Measurements from ENCODE around the gene MECR.

MECR gene

GRCh38 chr1:29200906-29201594 lies 29.7 kb downstream of the MECR start:
- no peak for DNase-seq

GRCh38 chr1:29197993-29198392 lies 32.7 kb downstream of the MECR start:
- DNase-seq: no peak

GRCh38 chr1:29197590-29197924 lies 33.2 kb downstream of the MECR start:
- DNase-seq: peak; percentile 26

- no peak for DNase-seq
Measured at GRCh38 chr1:29196863-29197589, 33.7 kb downstream of the MECR start.

- no peak for DNase-seq
Measured at GRCh38 chr1:29195881-29196291, 34.8 kb downstream of the MECR start.

GRCh38 chr1:29193879-29194455 lies 36.8 kb downstream of the MECR start:
- no peak for DNase-seq

- no peak for DNase-seq
Measured at GRCh38 chr1:29190718-29191117, 40.0 kb downstream of the MECR start.

- no peak for DNase-seq
Measured at GRCh38 chr1:29186707-29187106, 44.0 kb downstream of the MECR start.

- DNase-seq: no peak
Measured at GRCh38 chr1:29186252-29186651, 44.5 kb downstream of the MECR start.

GRCh38 chr1:29183287-29183686 lies 47.4 kb downstream of the MECR start:
- no peak for DNase-seq

- peak; percentile 99 for DNase-seq
Measured at GRCh38 chr1:29181413-29182225, 49.1 kb downstream of the MECR start, which contains the start of gene SRSF4. Gene SRSF4 (minus strand): TSS chr1:29181900. CDS start chr1:29181752, 148 bp downstream.

- DNase-seq: peak; percentile 14
Measured at GRCh38 chr1:29180497-29181412, 50.0 kb downstream of the MECR start.

GRCh38 chr1:29179641-29180184 lies 51.0 kb downstream of the MECR start:
- no peak for DNase-seq

GRCh38 chr1:29177022-29177705 lies 53.6 kb downstream of the MECR start:
- DNase-seq: no peak

GRCh38 chr1:29176576-29176975 lies 54.2 kb downstream of the MECR start:
- DNase-seq: no peak

- DNase-seq: no peak
Measured at GRCh38 chr1:29172415-29172939, 58.3 kb downstream of the MECR start.

- DNase-seq: no peak
Measured at GRCh38 chr1:29171521-29171920, 59.2 kb downstream of the MECR start.

GRCh38 chr1:29171089-29171488 lies 59.6 kb downstream of the MECR start:
- DNase-seq: no peak

- no peak for DNase-seq
Measured at GRCh38 chr1:29169976-29170375, 60.8 kb downstream of the MECR start.

GRCh38 chr1:29167904-29168303 lies 62.8 kb downstream of the MECR start:
- DNase-seq: no peak

GRCh38 chr1:29166291-29166878 lies 64.3 kb downstream of the MECR start:
- DNase-seq: no peak

Measured in activated CD4-positive, alpha-beta T cell treated with anti-CD3 and anti-CD28 coated beads, Interleukin-2, amount 50 U/mL, for 1 hour (primary cell).